ENCODE measurements around the gene FBXO28. TPM values are rescaled to one million over a fixed set of nuclear protein-coding genes. Genes with fewer than 3 reads are reported as not detected.

The FBXO28 gene
- total RNA-seq, 1 donor from 2014 or later, result 23.2 TPM

DNA sequence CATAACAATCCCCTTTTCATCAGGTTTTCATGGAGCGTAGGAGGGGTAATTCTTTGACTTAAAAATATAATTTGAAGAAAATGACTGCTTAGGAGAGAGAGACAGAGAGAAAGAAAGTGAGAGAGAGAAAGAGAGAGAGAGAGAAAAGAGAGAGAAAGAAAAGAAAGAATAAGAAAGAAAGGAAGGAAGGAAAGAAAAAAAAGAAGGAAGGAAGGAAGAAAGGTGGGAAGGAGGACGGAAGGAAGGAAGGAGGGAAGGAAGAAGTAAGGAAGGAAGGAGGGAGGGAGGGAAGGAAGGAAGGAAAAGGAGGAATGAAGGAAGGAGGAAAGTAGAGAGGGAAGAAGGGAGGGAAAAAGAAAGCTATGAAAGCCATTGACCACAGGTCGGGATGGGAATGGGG lies 58.3 kb downstream of the FBXO28 start:
- TF ChIP-seq, protein P1, sequence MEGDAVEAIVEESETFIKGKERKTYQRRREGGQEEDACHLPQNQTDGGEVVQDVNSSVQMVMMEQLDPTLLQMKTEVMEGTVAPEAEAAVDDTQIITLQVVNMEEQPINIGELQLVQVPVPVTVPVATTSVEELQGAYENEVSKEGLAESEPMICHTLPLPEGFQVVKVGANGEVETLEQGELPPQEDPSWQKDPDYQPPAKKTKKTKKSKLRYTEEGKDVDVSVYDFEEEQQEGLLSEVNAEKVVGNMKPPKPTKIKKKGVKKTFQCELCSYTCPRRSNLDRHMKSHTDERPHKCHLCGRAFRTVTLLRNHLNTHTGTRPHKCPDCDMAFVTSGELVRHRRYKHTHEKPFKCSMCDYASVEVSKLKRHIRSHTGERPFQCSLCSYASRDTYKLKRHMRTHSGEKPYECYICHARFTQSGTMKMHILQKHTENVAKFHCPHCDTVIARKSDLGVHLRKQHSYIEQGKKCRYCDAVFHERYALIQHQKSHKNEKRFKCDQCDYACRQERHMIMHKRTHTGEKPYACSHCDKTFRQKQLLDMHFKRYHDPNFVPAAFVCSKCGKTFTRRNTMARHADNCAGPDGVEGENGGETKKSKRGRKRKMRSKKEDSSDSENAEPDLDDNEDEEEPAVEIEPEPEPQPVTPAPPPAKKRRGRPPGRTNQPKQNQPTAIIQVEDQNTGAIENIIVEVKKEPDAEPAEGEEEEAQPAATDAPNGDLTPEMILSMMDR (conservative IDR thresholded peaks at IDR 0.05; ENCODE audit: low read depth, low read length), result no peak
- no peak overlapping the region for H3K4me3 ChIP-seq (ENCODE audit: low read depth, low read length)
- no peak for DNase-seq (ENCODE audit: low read depth)

DNA sequence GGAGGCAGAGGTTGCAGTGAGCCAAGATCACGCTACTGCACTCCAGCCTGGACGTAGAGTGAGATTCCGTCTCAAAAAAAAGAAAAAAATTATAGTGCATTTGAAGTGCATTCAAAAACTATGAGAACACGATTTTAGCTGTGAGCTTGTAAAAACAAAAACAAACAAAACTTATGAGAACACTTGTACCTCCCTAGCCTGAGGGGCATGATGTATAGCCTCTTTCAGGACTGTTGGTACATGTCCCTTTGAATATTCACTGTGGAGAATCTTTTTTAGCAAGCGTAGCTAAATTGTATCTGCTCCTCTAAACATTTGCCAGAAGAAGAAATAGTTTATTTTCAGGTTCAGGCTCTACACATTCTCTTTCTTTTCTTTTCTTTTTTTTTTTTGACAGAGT lies 59.6 kb downstream of the FBXO28 start:
- no peak overlapping the region for H3K4me3 ChIP-seq (ENCODE audit: low read depth, low read length)
- TF ChIP-seq, protein P1 (conservative IDR thresholded peaks at IDR 0.05; ENCODE audit: low read depth, low read length), result no peak
- DNase-seq (ENCODE audit: low read depth), result no peak

DNA sequence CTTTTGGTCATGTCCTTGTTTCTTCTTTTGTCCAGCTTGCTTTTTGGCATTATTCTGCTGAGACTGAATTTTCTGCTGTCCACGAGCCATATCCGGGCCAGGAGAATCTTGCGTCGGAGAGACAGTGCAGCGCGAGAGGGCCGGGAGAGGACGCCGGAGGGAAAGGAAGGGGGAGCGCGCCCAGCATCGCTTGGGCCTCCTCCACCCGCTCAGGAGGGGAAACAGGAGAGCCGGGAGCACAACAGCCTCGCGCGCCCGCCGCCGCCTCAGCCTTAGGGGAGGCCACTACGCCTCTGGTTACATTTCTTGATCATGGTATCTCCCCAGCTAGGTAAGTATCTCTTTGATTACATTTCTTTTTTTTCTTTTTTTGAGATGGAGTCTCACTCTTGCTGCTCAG lies 61.7 kb downstream of the FBXO28 start:
- TF ChIP-seq, protein P1 (conservative IDR thresholded peaks at IDR 0.05; ENCODE audit: low read depth, low read length), result no peak

DNA sequence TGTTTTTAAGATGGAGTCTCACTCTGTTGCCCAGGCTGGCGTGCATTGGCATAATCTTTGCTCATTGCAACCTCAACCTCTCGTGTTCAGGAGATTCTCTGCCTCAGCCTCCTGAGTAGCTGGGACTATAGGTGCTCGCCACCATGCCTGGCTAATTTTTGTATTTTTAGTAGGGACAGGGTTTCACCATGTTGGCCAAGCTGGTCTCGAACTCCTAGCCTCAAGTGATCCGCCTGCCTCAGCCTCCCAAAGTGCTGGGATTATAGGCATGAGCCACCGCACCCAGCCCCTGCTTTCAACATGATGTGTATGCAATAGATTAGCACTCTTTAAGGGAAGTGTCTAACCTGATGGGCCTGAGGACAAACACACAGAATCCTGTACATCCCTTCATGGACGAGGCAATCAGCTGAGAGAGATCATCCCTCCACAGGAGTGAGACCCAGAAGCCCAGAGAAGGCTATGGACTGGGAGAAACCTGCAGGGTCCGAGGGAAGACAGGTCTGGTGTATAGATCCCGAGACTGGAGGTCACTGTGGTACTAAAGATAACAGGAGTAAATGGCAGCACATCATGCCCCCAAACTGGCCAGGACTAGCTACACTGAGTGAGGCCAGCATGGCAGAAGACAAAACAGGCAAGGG lies 63.6 kb downstream of the FBXO28 start:
- TF ChIP-seq, protein P1 (conservative IDR thresholded peaks at IDR 0.05; ENCODE audit: low read depth, low read length), result no peak
- DNase-seq (ENCODE audit: low read depth), result no peak
- no peak overlapping the region for H3K4me3 ChIP-seq (ENCODE audit: low read depth, low read length)

More for the DNA sequence above, 61.7 kb downstream of the FBXO28 start:
- H3K4me3 ChIP-seq (ENCODE audit: low read depth, low read length), result peak overlapping the region; percentile 23
- no peak for DNase-seq (ENCODE audit: low read depth)

DNA sequence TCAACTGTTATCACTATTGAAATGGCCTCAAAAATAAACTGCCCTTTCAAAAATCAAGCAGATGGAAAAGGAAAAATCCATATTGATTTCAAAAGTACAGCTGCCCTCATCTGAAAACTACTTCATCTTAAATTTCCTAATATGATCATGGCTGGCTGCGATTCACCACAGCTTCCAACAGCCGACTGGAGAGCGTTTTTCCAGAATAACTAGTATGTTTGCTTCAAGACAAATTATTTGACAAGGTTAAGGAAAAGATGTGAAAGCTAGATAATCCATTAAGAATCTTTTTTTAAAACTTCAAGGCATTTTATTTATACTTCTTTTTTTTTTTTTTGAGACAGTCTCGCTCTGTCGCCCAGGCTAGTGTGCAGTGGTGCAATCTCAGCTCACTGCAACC lies 65.0 kb downstream of the FBXO28 start:
- TF ChIP-seq, protein P1 (conservative IDR thresholded peaks at IDR 0.05; ENCODE audit: low read depth, low read length), result no peak
- DNase-seq (ENCODE audit: low read depth), result no peak
- no peak overlapping the region for H3K4me3 ChIP-seq (ENCODE audit: low read depth, low read length)

DNA sequence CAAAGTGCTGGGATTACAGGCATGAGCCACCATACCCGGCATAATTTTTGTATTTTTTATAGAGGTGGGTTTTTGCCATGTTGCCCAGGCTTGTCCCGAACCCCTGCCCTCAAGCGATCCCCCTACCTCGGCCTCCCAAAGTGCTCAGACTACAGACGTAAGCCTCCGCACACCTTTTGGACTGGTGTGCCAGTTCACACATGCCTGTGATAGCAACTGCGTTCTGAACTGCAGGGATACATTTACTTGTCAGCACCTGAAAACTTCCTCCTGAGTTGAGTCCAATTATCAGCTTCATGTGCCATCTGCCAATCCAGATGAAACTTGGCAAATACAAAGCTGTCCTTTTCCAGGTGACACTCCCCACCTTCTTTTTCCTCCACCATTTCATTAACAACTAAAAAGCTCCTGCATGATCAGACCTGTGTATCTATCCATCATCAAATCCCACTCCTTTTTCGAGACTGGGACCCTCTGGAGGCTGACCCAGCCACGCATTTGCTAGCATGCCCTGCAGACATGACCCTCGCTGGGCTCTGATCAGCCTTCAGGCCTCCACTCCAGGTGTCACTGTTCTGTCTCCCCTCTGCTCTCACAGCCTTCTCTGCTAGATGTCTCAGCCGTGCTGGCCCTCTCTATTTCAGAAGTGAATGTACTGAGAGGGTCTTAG lies 67.0 kb downstream of the FBXO28 start:
- no peak overlapping the region for H3K4me3 ChIP-seq (ENCODE audit: low read depth, low read length)
- no peak for DNase-seq (ENCODE audit: low read depth)
- TF ChIP-seq, protein P1 (conservative IDR thresholded peaks at IDR 0.05; ENCODE audit: low read depth, low read length), result no peak

DNA sequence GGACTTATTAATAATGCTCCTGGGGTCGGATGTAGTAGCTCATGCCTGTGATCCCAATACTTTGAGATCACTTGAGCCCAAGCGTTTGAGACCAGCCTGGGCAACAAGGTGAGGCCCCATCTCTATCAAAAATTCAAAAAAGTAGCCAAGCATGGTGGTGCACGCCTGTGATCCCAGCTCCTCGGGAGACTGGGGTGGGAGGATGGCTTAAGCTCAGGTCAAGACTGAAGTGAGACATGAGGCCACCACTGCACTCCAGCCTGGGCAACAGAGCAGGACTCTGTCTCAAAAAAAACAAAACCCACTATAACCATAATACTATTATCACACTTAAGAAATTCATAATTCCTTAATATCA lies 67.5 kb downstream of the FBXO28 start:
- no peak for DNase-seq (ENCODE audit: low read depth)
- TF ChIP-seq, protein P1 (conservative IDR thresholded peaks at IDR 0.05; ENCODE audit: low read depth, low read length), result no peak
- no peak overlapping the region for H3K4me3 ChIP-seq (ENCODE audit: low read depth, low read length)

Data from epithelial cell of proximal tubule (primary cell).